CD8-positive, alpha-beta memory T cell (primary cell): ENCODE measurements around the gene TGM6. TPM values are rescaled to one million over a fixed set of nuclear protein-coding genes. Genes with fewer than 3 reads are reported as not detected.

ENCODE experiments used
- CTCF ChIA-PET: fragments of 350-600 bp; sonication (Branson Sonifier 250); formaldehyde crosslinking; loops from one replicate; lab custom pipeline; 2021; ENCODE audit warnings: antibody characterized with exemption; lab: Charles Lee
- POLR2A ChIA-PET: fragments of 350-600 bp; sonication (Branson Sonifier 250); formaldehyde crosslinking; loops from one replicate; lab custom pipeline; 2021; ENCODE audit warnings: antibody characterized with exemption; lab: Charles Lee
- DNase-seq, 5 donors: peaks; one replicate each; pipeline versions ENCODE4 v3.0.0 to v3.0.0-alpha.2; 2020 to 2022; ENCODE audit warnings: mixed read lengths in 1 of 5
- H3K27ac ChIP-seq: one replicate; pipeline ENCODE4 v1.7.0; 2013; ENCODE audit warnings: low read depth, mild to moderate bottlenecking, low read length, moderate library complexity
- H3K27me3 ChIP-seq: 2 replicates; pipeline ENCODE4 v1.7.0; 2013; ENCODE audit warnings: low read length, mild to moderate bottlenecking; ENCODE audit not compliant: insufficient read depth, poor library complexity, severe bottlenecking
- H3K36me3 ChIP-seq: 2 replicates; pipeline ENCODE4 v1.7.0; 2013; ENCODE audit warnings: mild to moderate bottlenecking, low read length, moderate library complexity; ENCODE audit not compliant: insufficient read depth
- H3K4me1 ChIP-seq: 2 replicates; pipeline ENCODE4 v1.7.0; 2013; ENCODE audit warnings: mild to moderate bottlenecking, low read length, moderate library complexity; ENCODE audit not compliant: insufficient read depth
- H3K4me3 ChIP-seq: 2 replicates; pipeline ENCODE4 v1.7.0; 2013; ENCODE audit warnings: mild to moderate bottlenecking, low read length
- H3K9me3 ChIP-seq: 2 replicates; pipeline ENCODE4 v1.7.0; 2013; ENCODE audit warnings: mild to moderate bottlenecking, low read length
- H3K27ac Mint-ChIP-seq, 8 donors: one replicate each; pipeline ENCODE4 v1.8.0; 2020 to 2021; ENCODE audit warnings: mixed read lengths in 8 of 8, mild to moderate bottlenecking in 6 of 8, inconsistent platforms in 3 of 8, moderate library complexity in 3 of 8
- H3K27me3 Mint-ChIP-seq, 2 donors: one replicate each; pipeline ENCODE4 v1.8.0; 2020 to 2021; ENCODE audit warnings: mixed read lengths in 2 of 2, mild to moderate bottlenecking in 1 of 2, moderate library complexity in 1 of 2
- H3K36me3 Mint-ChIP-seq, 3 donors: one replicate each; pipeline ENCODE4 v1.8.0; 2020 to 2021; ENCODE audit warnings: mixed read lengths in 3 of 3, inconsistent platforms in 1 of 3, mild to moderate bottlenecking in 1 of 3
- H3K4me1 Mint-ChIP-seq, 3 donors: one replicate each; pipeline ENCODE4 v1.8.0; 2020 to 2021; ENCODE audit warnings: mixed read lengths in 3 of 3, inconsistent platforms in 1 of 3, mild to moderate bottlenecking in 1 of 3
- H3K4me3 Mint-ChIP-seq, 7 donors: one replicate each; pipeline ENCODE4 v1.8.0; 2020 to 2021; ENCODE audit warnings: mixed read lengths in 7 of 7, mild to moderate bottlenecking in 6 of 7, moderate library complexity in 4 of 7, inconsistent platforms in 2 of 7
- H3K9me3 Mint-ChIP-seq, 5 donors: one replicate each; pipeline ENCODE4 v1.8.0; 2020 to 2022; ENCODE audit warnings: mixed read lengths in 5 of 5, mild to moderate bottlenecking in 3 of 5, moderate library complexity in 2 of 5, inconsistent platforms in 1 of 5
- polyA plus RNA-seq: library from polyadenylated mRNA; unstranded; fragments of 300-500 nt; fragmentation: Illumina TruSeq; gene quantifications from one replicate; pipeline ENCODE4 v1.2.3, GENCODE V29; 2021
- total RNA-seq, 2 experiments: library from RNA; stranded (reverse); gene quantifications; one replicate each; pipeline ENCODE4 v1.2.3, GENCODE V29; 2021

The TGM6 gene
- total and polyA plus RNA-seq, 3 experiments from 2014 or later = not detected

DNA sequence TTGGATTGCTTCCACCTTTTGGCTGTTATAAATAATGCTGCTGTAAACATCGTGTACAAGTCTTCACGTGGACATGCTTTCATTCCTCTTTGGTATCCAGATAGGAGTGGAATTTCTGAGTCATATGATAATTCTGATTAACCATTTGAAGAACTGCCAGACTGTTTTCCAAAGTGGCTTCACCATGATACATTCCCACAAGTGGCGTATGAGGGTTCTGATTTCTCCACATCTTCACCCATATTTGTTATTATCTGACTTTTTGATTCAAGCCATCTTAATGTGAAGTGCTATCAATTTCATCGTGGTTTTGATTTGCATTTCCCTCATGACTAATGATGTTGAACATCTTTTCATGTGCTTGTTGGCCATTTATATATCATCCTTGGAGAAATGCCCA, 92.8 kb downstream of the TGM6 start:
- CTCF ChIA-PET = no interaction called here
- no peak overlapping the region for H3K27ac ChIP-seq
- Mint-ChIP-seq H3K4me3 (no peak overlapping the region), H3K4me1 (peaks cover 23 to 28% (median 26%) of the 10 kb centered on the region in 3 donors), H3K27me3 (peaks cover 0 to 3% of the 10 kb centered on the region in 2 donors), H3K9me3 (no peaks in the 10 kb centered on the region), H3K27ac (peak overlapping the region in 1 of 8 donors; percentile 51), H3K36me3 (peaks cover 0 to 15% (median 8%) of the 10 kb centered on the region in 3 donors)
- POLR2A ChIA-PET = no interaction called here
- H3K36me3 ChIP-seq = peaks cover 7% of the 10 kb centered on the region
- no peak for DNase-seq
- H3K4me3 ChIP-seq = no peak overlapping the region
- H3K27me3 ChIP-seq = no peaks in the 10 kb centered on the region
- peaks cover 19% of the 10 kb centered on the region for H3K4me1 ChIP-seq
- H3K9me3 ChIP-seq = no peaks in the 10 kb centered on the region

DNA sequence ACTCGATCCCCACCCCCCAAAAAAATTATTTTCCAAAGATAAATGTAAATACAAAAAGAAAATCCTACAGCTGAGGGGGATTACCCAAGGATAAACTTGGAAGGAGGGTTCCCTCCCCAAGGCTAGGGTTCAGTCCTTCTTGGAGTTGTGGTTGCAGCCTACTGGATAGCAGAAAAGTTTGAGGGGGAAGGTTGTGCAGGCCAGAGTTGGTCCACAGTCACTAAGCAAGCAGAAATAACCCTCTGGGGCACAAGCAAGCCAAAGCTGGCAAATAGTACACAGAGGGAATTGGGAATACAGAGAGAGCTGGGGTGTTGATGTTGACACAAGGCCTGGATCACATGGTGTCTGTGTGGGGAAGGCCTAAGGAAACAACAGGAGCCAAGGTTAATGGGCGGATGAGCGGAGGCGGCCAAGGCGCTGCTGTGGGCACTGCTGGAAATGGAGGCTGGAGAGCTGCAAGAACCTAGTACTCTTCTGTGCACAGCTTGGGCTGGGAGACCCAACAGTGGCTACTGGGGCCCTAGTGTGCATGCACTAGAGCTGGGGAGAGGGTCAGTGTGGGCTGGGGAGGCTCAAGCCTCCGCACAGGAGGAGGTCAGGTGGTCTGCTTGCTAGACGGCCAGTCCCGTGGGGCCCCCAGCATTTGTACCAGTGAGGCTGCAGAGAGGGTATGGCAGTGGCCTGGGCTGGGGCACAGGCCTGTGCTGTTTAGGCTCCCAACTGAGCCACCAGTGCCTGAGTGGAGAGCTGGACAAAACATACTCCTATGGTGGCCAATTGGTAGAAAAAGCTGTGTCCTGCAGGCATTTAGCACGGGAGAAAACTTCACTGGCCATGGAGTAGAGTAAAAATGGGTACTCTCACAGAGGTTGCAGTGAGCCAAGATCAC, 95.4 kb downstream of the TGM6 start:
- Histone ChIP-seq H3K4me1 (peaks cover 2% of the 10 kb centered on the region), H3K27me3 (no peaks in the 10 kb centered on the region), H3K27ac (no peak overlapping the region), H3K9me3 (no peaks in the 10 kb centered on the region), H3K36me3 (peaks cover 5% of the 10 kb centered on the region), H3K4me3 (no peak overlapping the region)
- peaks cover 3 to 6% (median 6%) of the 10 kb centered on the region in 3 donors for H3K4me1 Mint-ChIP-seq
- POLR2A ChIA-PET = no interaction called here
- no peaks in the 10 kb centered on the region for H3K27me3 Mint-ChIP-seq
- peaks cover 0 to 9% (median 0%) of the 10 kb centered on the region in 5 donors for H3K9me3 Mint-ChIP-seq
- H3K27ac Mint-ChIP-seq = peak overlapping the region in 2 of 8 donors; percentile 42 to 63
- peaks cover 9 to 10% (median 10%) of the 10 kb centered on the region in 3 donors for H3K36me3 Mint-ChIP-seq
- DNase-seq = no peak
- CTCF ChIA-PET = interaction anchor here (0.9 to 2.3 kb wide), 2 partner anchors 46 to 1041 kb away, joined by 3 to 6 read pairs; no protein-coding TSS in a partner anchor
- no peak overlapping the region for H3K4me3 Mint-ChIP-seq

DNA sequence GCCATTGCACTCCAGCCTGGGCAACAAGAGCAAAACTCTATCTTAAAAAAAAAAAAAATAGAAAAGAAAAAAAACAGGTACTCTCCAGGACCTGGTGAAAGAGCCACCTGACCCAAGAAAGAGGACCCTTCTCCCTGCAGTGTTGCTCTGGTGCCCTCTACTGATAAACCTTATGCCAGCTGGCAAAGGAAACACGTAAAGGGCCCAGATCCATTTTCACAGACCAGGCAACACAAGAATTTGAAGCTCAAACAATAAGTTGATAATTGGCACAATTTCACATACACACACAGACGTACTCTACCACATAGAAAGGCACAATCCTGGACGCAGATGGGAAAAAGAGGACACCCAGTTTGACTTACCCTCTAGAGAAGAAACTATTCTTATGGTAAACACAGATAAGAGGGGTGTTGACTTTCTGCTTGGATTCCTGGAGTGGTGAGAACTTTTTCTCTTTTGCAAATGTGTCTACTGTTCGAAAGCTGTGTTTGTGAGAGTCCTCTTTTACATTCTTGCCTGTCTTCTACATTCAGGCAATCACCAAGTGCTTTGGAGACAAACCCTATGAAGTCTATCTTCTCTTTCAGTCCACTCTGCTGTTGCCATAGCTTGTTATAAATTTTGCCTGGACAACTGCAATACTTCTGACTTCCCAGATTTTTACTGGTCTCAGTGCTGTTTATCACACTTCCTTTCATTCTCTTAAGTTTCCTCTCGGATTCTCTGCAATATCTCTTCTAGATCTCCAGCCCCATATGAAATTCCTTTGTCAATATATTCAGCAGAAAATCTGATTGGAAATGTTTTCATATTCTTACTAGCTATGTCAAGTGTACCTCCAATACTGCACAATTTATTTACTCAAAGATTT, 96.3 kb downstream of the TGM6 start:
- peak overlapping the region in 1 of 8 donors; percentile 8 for H3K27ac Mint-ChIP-seq
- H3K27me3 Mint-ChIP-seq = no peaks in the 10 kb centered on the region
- ChIA-PET CTCF (interaction anchor here (0.9 to 2.3 kb wide), 3 partner anchors 45 to 1041 kb away, joined by 3 to 6 read pairs (median 3); no protein-coding TSS in a partner anchor), POLR2A (no interaction called here)
- peaks cover 15 to 18% (median 18%) of the 10 kb centered on the region in 3 donors for H3K36me3 Mint-ChIP-seq
- H3K9me3 Mint-ChIP-seq = peaks cover 0 to 10% (median 0%) of the 10 kb centered on the region in 5 donors
- no peaks in the 10 kb centered on the region for H3K9me3 ChIP-seq
- no peaks in the 10 kb centered on the region for H3K27me3 ChIP-seq
- no peak overlapping the region for H3K4me3 Mint-ChIP-seq
- DNase-seq = no peak
- peaks cover 5% of the 10 kb centered on the region for H3K36me3 ChIP-seq
- no peak overlapping the region for H3K27ac ChIP-seq
- no peaks in the 10 kb centered on the region for H3K4me1 ChIP-seq
- peaks cover 0 to 4% (median 0%) of the 10 kb centered on the region in 3 donors for H3K4me1 Mint-ChIP-seq
- no peak overlapping the region for H3K4me3 ChIP-seq

DNA sequence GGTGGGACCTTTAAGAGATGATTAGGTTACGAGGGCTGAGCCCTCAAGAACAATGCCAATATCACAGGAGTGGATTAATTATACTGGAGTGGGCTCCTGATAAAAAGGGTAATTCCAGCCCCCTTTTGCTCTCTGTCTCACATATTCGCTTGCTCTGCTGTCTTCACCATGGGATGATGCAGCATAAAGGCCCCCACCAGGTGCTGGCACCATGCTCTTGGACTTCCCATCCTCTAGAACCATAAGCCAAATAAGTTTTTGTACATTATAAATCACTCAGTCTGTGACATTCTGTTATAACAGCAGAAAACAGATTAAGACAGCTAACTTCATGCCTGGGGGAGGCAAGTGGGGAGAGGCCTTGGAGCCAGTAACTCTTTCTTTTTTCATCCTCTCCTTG, 99.7 kb downstream of the TGM6 start:
- H3K4me1 ChIP-seq = no peaks in the 10 kb centered on the region
- ChIA-PET POLR2A (no interaction called here), CTCF (no interaction called here)
- Mint-ChIP-seq H3K36me3 (peaks cover 33 to 51% (median 39%) of the 10 kb centered on the region in 3 donors), H3K4me3 (no peak overlapping the region), H3K4me1 (no peaks in the 10 kb centered on the region), H3K9me3 (peaks cover 0 to 10% (median 0%) of the 10 kb centered on the region in 5 donors), H3K27ac (no peak overlapping the region), H3K27me3 (no peaks in the 10 kb centered on the region)
- DNase-seq = no peak
- H3K4me3 ChIP-seq = no peak overlapping the region
- no peaks in the 10 kb centered on the region for H3K9me3 ChIP-seq
- no peak overlapping the region for H3K27ac ChIP-seq
- H3K36me3 ChIP-seq = peaks cover 19% of the 10 kb centered on the region
- H3K27me3 ChIP-seq = no peaks in the 10 kb centered on the region

Other genes starting within 250 kb of the TGM6 start
- gene TGM3, start 84.9 kb upstream of the TGM6 start, total RNA-seq = not detected
- gene TGM3, start 84.9 kb upstream of the TGM6 start, polyA plus RNA-seq = not detected
- 100 to 1,000 TPM; 423 to 432 TPM for gene SNRPB, start 89.9 kb downstream of the TGM6 start, total RNA-seq
- 291 TPM for gene SNRPB, start 89.9 kb downstream of the TGM6 start, polyA plus RNA-seq
- 10 to 100 TPM; 11.3 TPM for gene ZNF343, start 128.0 kb downstream of the TGM6 start, total RNA-seq
- gene ZNF343, start 128.0 kb downstream of the TGM6 start, polyA plus RNA-seq = 4.3 TPM
- gene TMC2, start 155.7 kb downstream of the TGM6 start, total RNA-seq = not detected
- not detected for gene TMC2, start 155.7 kb downstream of the TGM6 start, polyA plus RNA-seq